HG02970 (cell line): ENCODE results near the gene KRT27.

ENCODE experiments used
- ATAC-seq: cut with Tn5 transposase; IDR thresholded peaks from one replicate; pipeline ENCODE4 v1.9.1; 2021; ENCODE audit warnings: mild to moderate bottlenecking, moderate library complexity, moderate number of reproducible peaks; ENCODE audit not compliant: unreplicated experiment, low FRiP score

KRT27 gene

GRCh38 chr17:40810494-40810893, 28.1 kb upstream of the KRT27 start:
- no peak for ATAC-seq

- ATAC-seq = no peak
Observed at GRCh38 chr17:40809721-40810421, 27.5 kb upstream of the KRT27 start.

- no peak for ATAC-seq
Observed at GRCh38 chr17:40806131-40806530, 23.8 kb upstream of the KRT27 start.

GRCh38 chr17:40803617-40804082, 21.3 kb upstream of the KRT27 start:
- no peak for ATAC-seq

- ATAC-seq = no peak
Observed at GRCh38 chr17:40801157-40801556, 18.8 kb upstream of the KRT27 start.

GRCh38 chr17:40800381-40800780, 18.0 kb upstream of the KRT27 start:
- ATAC-seq = no peak

- ATAC-seq = no peak
Observed at GRCh38 chr17:40799859-40800258, 17.5 kb upstream of the KRT27 start, which contains the start of gene KRT28. KRT28 (minus strand) TSS chr17:40799959; CDS start chr17:40799893, 66 bp downstream.

GRCh38 chr17:40796846-40797245, 14.5 kb upstream of the KRT27 start:
- no peak for ATAC-seq

GRCh38 chr17:40795019-40795667, 12.8 kb upstream of the KRT27 start:
- ATAC-seq = no peak

GRCh38 chr17:40794466-40794865, 12.1 kb upstream of the KRT27 start:
- no peak for ATAC-seq

- ATAC-seq = no peak
Observed at GRCh38 chr17:40793832-40794231, 11.5 kb upstream of the KRT27 start.

GRCh38 chr17:40791787-40792436, 9.6 kb upstream of the KRT27 start:
- ATAC-seq = no peak

GRCh38 chr17:40791111-40791510, 8.8 kb upstream of the KRT27 start:
- ATAC-seq = no peak

- no peak for ATAC-seq
Observed at GRCh38 chr17:40779181-40779909, 3.0 kb downstream of the KRT27 start.

- no peak for ATAC-seq
Observed at GRCh38 chr17:40778461-40778860, 3.9 kb downstream of the KRT27 start.

- ATAC-seq = no peak
Observed at GRCh38 chr17:40777971-40778370, 4.4 kb downstream of the KRT27 start.

GRCh38 chr17:40777459-40777858, 4.9 kb downstream of the KRT27 start:
- ATAC-seq = no peak

- ATAC-seq = no peak
Observed at GRCh38 chr17:40775945-40776344, 6.4 kb downstream of the KRT27 start.

GRCh38 chr17:40772101-40772500, 10.2 kb downstream of the KRT27 start, which contains the start of gene KRT26:
KRT26 (minus strand) TSS chr17:40772201; CDS start chr17:40772113, 88 bp downstream.
- no peak for ATAC-seq

GRCh38 chr17:40765657-40766056, 16.7 kb downstream of the KRT27 start:
- no peak for ATAC-seq

GRCh38 chr17:40763752-40764151, 18.6 kb downstream of the KRT27 start:
- no peak for ATAC-seq
